ENCODE data around the gene CAPN11. TPM values are rescaled to one million over a fixed set of nuclear protein-coding genes. Genes with fewer than 3 reads are reported as not detected.
A peak's percentile ranks its signal among the peaks of the same experiment; 100 is the strongest.

Gene CAPN11
- total RNA-seq, 4 donors from 2014 or later, result 0.19 to 0.45 (median 0.27) TPM; not detected in 1

DNA sequence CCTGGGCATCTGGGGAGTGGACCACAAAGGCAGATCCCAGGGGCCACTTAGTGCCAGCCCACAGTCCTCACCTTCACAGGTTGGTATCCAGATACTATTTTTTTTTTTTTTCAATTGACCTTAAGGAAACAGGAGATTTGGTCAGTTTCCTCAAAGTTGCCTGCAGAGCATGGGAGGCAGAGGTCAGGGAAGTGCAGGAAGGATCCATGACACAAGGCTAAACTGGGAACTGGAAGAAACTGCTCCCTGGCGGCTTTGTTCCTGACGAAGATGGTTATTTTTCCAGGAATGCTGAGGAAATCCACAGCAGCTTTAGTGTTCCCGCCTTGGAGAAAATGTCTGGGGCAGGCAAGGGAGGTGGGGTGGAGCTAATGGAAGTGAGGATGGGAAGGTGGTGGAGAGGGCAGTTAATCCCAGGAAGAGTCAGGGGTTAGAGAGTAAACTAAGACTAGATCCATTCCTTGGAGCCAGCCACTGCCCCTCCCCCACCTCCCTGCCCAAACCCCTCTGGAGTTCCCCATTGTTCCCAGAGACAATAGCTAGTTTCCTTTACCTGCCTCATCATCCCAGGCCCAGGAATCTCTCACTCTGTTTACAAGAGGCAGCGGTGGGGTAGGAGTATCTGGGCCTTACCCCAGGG, 43.8 kb downstream of the CAPN11 start:
- Histone ChIP-seq H3K4me3 (no peak overlapping the region), H3K9me3 (no peaks in the 10 kb centered on the region), H3K4me1 (no peaks in the 10 kb centered on the region), H3K27me3 (no peaks in the 10 kb centered on the region), H3K27ac (peak overlapping the region in 2 of 4 donors; percentile 14 to 35), H3K36me3 (no peaks in the 10 kb centered on the region)
- 63 to 75% methylated on average over 2 to 4 of the region's 4 CpGs for WGBS, 2 donors (ENCODE audit: low coverage in 1 of 2)
- peak; percentile 43 for ATAC-seq
- TF ChIP-seq POLR2AphosphoS5 (IDR thresholded peaks at IDR 0.05) (no peak), EP300 (IDR thresholded peaks at IDR 0.05) (no peak), POLR2A (IDR thresholded peaks at IDR 0.05) (no peak)
- TF ChIP-seq, protein P1, sequence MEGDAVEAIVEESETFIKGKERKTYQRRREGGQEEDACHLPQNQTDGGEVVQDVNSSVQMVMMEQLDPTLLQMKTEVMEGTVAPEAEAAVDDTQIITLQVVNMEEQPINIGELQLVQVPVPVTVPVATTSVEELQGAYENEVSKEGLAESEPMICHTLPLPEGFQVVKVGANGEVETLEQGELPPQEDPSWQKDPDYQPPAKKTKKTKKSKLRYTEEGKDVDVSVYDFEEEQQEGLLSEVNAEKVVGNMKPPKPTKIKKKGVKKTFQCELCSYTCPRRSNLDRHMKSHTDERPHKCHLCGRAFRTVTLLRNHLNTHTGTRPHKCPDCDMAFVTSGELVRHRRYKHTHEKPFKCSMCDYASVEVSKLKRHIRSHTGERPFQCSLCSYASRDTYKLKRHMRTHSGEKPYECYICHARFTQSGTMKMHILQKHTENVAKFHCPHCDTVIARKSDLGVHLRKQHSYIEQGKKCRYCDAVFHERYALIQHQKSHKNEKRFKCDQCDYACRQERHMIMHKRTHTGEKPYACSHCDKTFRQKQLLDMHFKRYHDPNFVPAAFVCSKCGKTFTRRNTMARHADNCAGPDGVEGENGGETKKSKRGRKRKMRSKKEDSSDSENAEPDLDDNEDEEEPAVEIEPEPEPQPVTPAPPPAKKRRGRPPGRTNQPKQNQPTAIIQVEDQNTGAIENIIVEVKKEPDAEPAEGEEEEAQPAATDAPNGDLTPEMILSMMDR (IDR thresholded peaks at IDR 0.05), result no peak

GRCh38 chr6:44202972-44203750, 44.5 kb downstream of the CAPN11 start:
- H3K36me3 ChIP-seq, result no peaks in the 10 kb centered on the region
- no peaks in the 10 kb centered on the region for H3K9me3 ChIP-seq
- no peaks in the 10 kb centered on the region for H3K4me1 ChIP-seq
- no peak for ATAC-seq
- no peaks in the 10 kb centered on the region for H3K27me3 ChIP-seq
- TF ChIP-seq EP300 (IDR thresholded peaks at IDR 0.05), result no peak
- no peak for TF ChIP-seq POLR2AphosphoS5 (IDR thresholded peaks at IDR 0.05)
- TF ChIP-seq POLR2A (IDR thresholded peaks at IDR 0.05), result no peak
- TF ChIP-seq, protein P1 (IDR thresholded peaks at IDR 0.05), result no peak
- H3K4me3 ChIP-seq, result no peak overlapping the region
- peak overlapping the region in 2 of 4 donors; percentile 14 to 35 for H3K27ac ChIP-seq
- WGBS, 2 donors (ENCODE audit: low coverage in 1 of 2), result 58 to 64% methylated on average over 5 of the region's 11 CpGs

DNA sequence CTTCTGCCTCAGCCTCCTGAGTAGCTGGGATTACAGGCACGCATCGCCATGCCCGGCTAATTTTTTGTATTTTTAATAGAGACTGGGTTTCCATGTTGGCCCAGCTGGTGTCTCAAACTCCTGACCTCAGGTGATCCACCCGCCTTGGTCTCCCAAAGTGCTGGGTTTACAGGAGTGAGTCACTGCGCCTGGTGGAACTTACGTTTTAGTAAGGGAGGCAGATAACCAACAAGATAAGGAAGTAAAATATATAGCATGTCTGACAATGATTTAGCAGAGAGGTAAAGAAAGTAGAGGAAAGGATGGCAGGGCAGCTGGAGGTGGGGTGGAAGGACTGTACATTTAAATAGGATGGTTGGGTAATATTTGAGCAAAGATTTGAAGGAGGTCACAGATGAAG, 45.3 kb downstream of the CAPN11 start:
- no peak overlapping the region for H3K27ac ChIP-seq
- no peak for ATAC-seq
- WGBS, 2 donors (ENCODE audit: low coverage in 1 of 2), result 97 to 100% methylated on average over 4 to 5 of the region's 6 CpGs

DNA sequence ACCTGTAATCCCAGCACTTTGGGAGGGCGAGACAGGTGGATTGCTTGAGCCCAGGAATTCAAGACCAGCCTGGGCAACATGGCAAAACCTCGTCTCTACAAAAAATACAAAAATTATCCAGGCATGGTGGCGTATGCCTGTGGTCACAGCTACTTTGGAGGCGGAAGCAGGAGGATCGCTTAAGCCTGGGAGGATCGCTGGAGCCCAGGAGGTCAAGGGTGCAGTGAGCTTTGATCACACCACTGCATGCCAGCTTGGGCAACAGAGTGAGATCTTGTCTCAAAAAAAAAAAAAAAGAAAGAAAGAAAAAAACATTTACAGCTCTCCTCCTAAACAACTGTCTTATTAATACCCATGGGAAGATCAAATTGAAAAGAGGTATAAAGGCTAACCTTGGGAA, 49.3 kb downstream of the CAPN11 start:
- no peaks in the 10 kb centered on the region for H3K27me3 ChIP-seq
- ATAC-seq, result no peak
- TF ChIP-seq POLR2A (IDR thresholded peaks at IDR 0.05) (no peak), EP300 (IDR thresholded peaks at IDR 0.05) (no peak), POLR2AphosphoS5 (IDR thresholded peaks at IDR 0.05) (no peak)
- TF ChIP-seq, protein P1 (IDR thresholded peaks at IDR 0.05), result no peak
- H3K9me3 ChIP-seq, result no peaks in the 10 kb centered on the region
- H3K27ac ChIP-seq, result no peak overlapping the region
- H3K36me3 ChIP-seq, result no peaks in the 10 kb centered on the region
- H3K4me1 ChIP-seq, result no peaks in the 10 kb centered on the region
- H3K4me3 ChIP-seq, result no peak overlapping the region
- 86 to 95% methylated on average over 3 to 4 of the region's 6 CpGs for WGBS, 2 donors (ENCODE audit: low coverage in 1 of 2)

More for the DNA sequence above, 45.3 kb downstream of the CAPN11 start:
- Histone ChIP-seq H3K4me1 (no peaks in the 10 kb centered on the region), H3K36me3 (no peaks in the 10 kb centered on the region), H3K9me3 (no peaks in the 10 kb centered on the region), H3K27me3 (no peaks in the 10 kb centered on the region), H3K4me3 (no peak overlapping the region)
- TF ChIP-seq, protein P1 (IDR thresholded peaks at IDR 0.05), result no peak
- no peak for TF ChIP-seq POLR2AphosphoS5 (IDR thresholded peaks at IDR 0.05)
- no peak for TF ChIP-seq POLR2A (IDR thresholded peaks at IDR 0.05)
- TF ChIP-seq EP300 (IDR thresholded peaks at IDR 0.05), result no peak
